Gastrocnemius medialis (tissue), 4 donors: ENCODE measurements around the gene TRAPPC3. TPM values are rescaled to one million over a fixed set of nuclear protein-coding genes. Genes with fewer than 3 reads are reported as not detected.

ENCODE experiments used
- ATAC-seq, 2 donors: fragments of 150-250 bp; one replicate each; pipeline ENCODE4 v1.9.1; 2016
- DNase-seq, 2 donors: peaks; one replicate each; pipeline ENCODE4 v3.0.0-alpha.2; 2019
- H3K27ac ChIP-seq, 4 donors: fragments of 200-600 bp; sonication (generic); 1 replicate in 1 of 4; 2 replicates in 3 of 4; pipeline ENCODE4 v1.5.1; 2016 to 2018; ENCODE audit warnings: mild to moderate bottlenecking in 2 of 4, moderate library complexity in 1 of 4
- H3K27me3 ChIP-seq, 3 donors: fragments of 200-600 bp; sonication (generic) in 2 of 3; 1 replicate in 1 of 3; 2 replicates in 2 of 3; pipeline versions ENCODE4 v1.5.1 to v1.6.0; 2016 to 2019; ENCODE audit warnings: mild to moderate bottlenecking in 1 of 3, moderate library complexity in 1 of 3
- H3K36me3 ChIP-seq, 2 donors: fragments of 200-600 bp; sonication (generic) in 1 of 2; one replicate each; pipeline ENCODE4 v1.5.1; 2017 to 2018
- H3K4me1 ChIP-seq, 2 donors: fragments of 200-600 bp; sonication (generic) in 1 of 2; one replicate each; pipeline ENCODE4 v1.5.1; 2016 to 2017; ENCODE audit warnings: mild to moderate bottlenecking in 2 of 2
- H3K4me3 ChIP-seq, 4 donors: fragments of 200-600 bp; sonication (generic) in 3 of 4; 1 replicate in 1 of 4; 2 replicates in 3 of 4; pipeline ENCODE4 v1.5.1; 2016 to 2019; ENCODE audit warnings: mild to moderate bottlenecking in 2 of 4
- H3K9me3 ChIP-seq, 3 donors: fragments of 200-600 bp; sonication (generic) in 2 of 3; 1 replicate in 1 of 3; 2 replicates in 2 of 3; pipeline ENCODE4 v1.5.1; 2016 to 2019
- CTCF ChIP-seq, 5 experiments: fragments of 450-650 bp in 3 of 5; fragments of 200-600 bp in 2 of 5; sonication (generic) in 2 of 5; IDR thresholded peaks in 4 of 5; conservative IDR thresholded peaks in 1 of 5; 1 replicate in 4 of 5; 2 replicates in 1 of 5; pipeline ENCODE4 v1.5.1; 2016 to 2019; ENCODE audit warnings: antibody characterized with exemption in 5 of 5, mild to moderate bottlenecking in 3 of 5, moderate library complexity in 3 of 5
- POLR2A ChIP-seq, 2 donors: fragments of 450-650 bp; IDR thresholded peaks; one replicate each; pipeline ENCODE4 v1.6.1; 2017; ENCODE audit warnings: antibody characterized with exemption in 2 of 2, mild to moderate bottlenecking in 2 of 2, moderate library complexity in 2 of 2
- in situ Hi-C, 4 donors: fragments of 200-750 bp; cut with MboI; loops; one replicate each; pipeline versions ENCODE4 v1.15.0 to v1.8.0; 2017; ENCODE audit warnings: low sequenced_read_pairs in 4 of 4
- intact Hi-C: fragments of 100-400 bp; cut with DNase I; formaldehyde crosslinking; loops from one replicate; pipeline ENCODE4 v1.15.1; 2023; ENCODE audit warnings: low total_unique reads
- total RNA-seq, 4 donors: library from RNA; depleted of rRNA; stranded (reverse); fragments of >200 nt; gene quantifications; one replicate each; pipeline versions ENCODE4 v1.1.0 to v1.2.3, GENCODE V29; 2016

TRAPPC3 gene
- total RNA-seq, 4 donors from 2014 or later: 57.5 to 72.4 (median 63.5) TPM

- Histone ChIP-seq H3K4me3 (no peak overlapping the region), H3K9me3 (no peaks in the 10 kb centered on the region), H3K36me3 (peaks cover 0 to 70% of the 10 kb centered on the region in 2 donors), H3K27me3 (no peaks in the 10 kb centered on the region), H3K4me1 (peaks cover 46 to 47% of the 10 kb centered on the region in 2 donors), H3K27ac (peak overlapping the region; percentile 97 to 100 (median 99))
- intact Hi-C loops: no loop called here
- DNase-seq (no peak), ATAC-seq (no peak)
- in situ Hi-C loops: loop anchor here in 1 of 4 donors (25.0 kb wide), 1 partner anchor 109 kb away; no protein-coding TSS in a partner anchor
- no peak for TF ChIP-seq POLR2A (IDR thresholded peaks at IDR 0.05)
- TF ChIP-seq CTCF (IDR thresholded peaks at IDR 0.05 in 4 of 5, conservative IDR thresholded peaks at IDR 0.05 in 1 of 5): no peak
These were observed 28.5 kb upstream of the TRAPPC3 start for GRCh38 chr1:36177589-36178431.

- TF ChIP-seq POLR2A (IDR thresholded peaks at IDR 0.05) (no peak), CTCF (IDR thresholded peaks at IDR 0.05 in 4 of 5, conservative IDR thresholded peaks at IDR 0.05 in 1 of 5) (peak in 2 of 5 experiments; percentile 9 to 30)
- Histone ChIP-seq H3K4me1 (peaks cover 52 to 59% of the 10 kb centered on the region in 2 donors), H3K9me3 (no peaks in the 10 kb centered on the region), H3K27ac (peak overlapping the region; percentile 97 to 100 (median 99)), H3K4me3 (peak overlapping the region in 2 of 4 donors; percentile 16 to 22), H3K27me3 (no peaks in the 10 kb centered on the region), H3K36me3 (peaks cover 0 to 84% of the 10 kb centered on the region in 2 donors)
- in situ Hi-C loops (loop anchor here in 1 of 4 donors (25.0 kb wide), 1 partner anchor 111 kb away; no protein-coding TSS in a partner anchor), intact Hi-C loops (no loop called here)
- DNase-seq (no peak), ATAC-seq (no peak)
These were observed 27.0 kb upstream of the TRAPPC3 start for GRCh38 chr1:36176106-36176949.

GRCh38 chr1:36175137-36176095, 26.1 kb upstream of the TRAPPC3 start:
- intact Hi-C loops (loop anchor here (1.0 kb wide), 1 partner anchor 26 kb away; the partner anchor contains the start of gene TRAPPC3), in situ Hi-C loops (loop anchor here in 1 of 4 donors (25.0 kb wide), 1 partner anchor 112 kb away; no protein-coding TSS in a partner anchor)
- Histone ChIP-seq H3K9me3 (no peaks in the 10 kb centered on the region), H3K4me3 (peak overlapping the region in 2 of 4 donors; percentile 16 to 22), H3K27ac (peak overlapping the region; percentile 97 to 100 (median 99)), H3K36me3 (peaks cover 0 to 81% of the 10 kb centered on the region in 2 donors), H3K4me1 (peaks cover 61 to 69% of the 10 kb centered on the region in 2 donors), H3K27me3 (no peaks in the 10 kb centered on the region)
- DNase-seq: peak; percentile 87 to 94
- ATAC-seq: peak; percentile 93
- TF ChIP-seq CTCF (IDR thresholded peaks at IDR 0.05 in 4 of 5, conservative IDR thresholded peaks at IDR 0.05 in 1 of 5): no peak
- peak; percentile 80 to 85 for TF ChIP-seq POLR2A (IDR thresholded peaks at IDR 0.05)
